ENCODE results near the gene S100A2. TPM values are rescaled to one million over a fixed set of nuclear protein-coding genes. Genes with fewer than 3 reads are reported as not detected.
"Not testable (repeated sequence)": the region's sequence is repeated elsewhere in the genome, so short reads cannot be mapped to it uniquely, and the experiment has no call there.

S100A2 gene
- total RNA-seq, 1 donor from 2014 or later, result 2.2 TPM

DNA sequence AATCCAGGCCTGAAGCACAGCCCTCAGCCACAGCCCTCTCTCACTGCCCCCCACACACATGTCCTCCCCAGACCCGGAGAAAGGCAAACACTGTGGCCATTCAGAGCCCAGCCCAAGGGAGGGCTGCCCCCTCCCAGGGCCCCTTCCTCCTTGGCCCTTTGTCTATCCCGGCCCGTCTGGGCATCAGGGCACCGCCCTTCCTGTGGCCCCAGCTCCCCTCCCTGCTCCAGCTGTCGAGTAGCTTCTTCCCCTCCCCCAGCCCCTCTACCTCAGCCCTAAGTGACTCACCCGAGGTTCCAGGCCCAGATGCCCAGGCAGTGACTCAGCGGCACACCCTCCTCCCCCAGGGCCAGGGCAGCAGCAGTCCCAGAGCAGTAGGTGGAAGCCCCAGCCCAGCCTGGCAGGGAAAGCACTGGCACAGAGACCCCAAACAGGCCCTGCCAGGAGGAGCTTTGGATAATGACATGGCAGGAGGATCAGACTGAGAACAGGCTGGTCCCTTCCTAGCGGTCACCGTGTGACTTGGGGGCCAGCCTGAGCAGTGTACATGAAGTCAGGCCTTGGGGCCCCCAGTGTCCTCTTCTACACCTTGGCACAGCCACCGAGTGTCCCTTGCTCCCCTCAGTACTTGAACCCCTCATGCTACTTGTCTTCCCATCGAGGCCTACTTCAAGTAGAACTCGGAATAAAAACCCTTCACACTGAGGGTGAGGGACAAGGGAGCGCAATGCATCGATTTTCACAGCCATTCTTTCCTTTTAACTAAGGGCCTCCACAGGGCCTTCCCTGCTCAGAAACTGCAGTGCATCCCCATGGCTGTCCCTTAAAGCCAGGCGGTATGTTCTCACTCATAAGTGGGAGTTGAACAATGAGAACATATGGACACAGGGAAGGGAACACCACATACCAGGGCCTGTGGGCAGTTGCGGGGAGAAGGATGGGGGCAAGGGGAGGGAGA lies 1.0 kb upstream of the S100A2 start:
- DNase-seq (ENCODE audit: low read depth in 2 of 2), result peak; percentile 70 to 98

- no peak for DNase-seq (ENCODE audit: low read depth in 2 of 2)
These were observed 1.7 kb downstream of the S100A2 start for GRCh38 chr1:153563991-153564390.

- no peak for DNase-seq (ENCODE audit: low read depth in 2 of 2)
These were observed 2.2 kb downstream of the S100A2 start for GRCh38 chr1:153563483-153563901.

DNA sequence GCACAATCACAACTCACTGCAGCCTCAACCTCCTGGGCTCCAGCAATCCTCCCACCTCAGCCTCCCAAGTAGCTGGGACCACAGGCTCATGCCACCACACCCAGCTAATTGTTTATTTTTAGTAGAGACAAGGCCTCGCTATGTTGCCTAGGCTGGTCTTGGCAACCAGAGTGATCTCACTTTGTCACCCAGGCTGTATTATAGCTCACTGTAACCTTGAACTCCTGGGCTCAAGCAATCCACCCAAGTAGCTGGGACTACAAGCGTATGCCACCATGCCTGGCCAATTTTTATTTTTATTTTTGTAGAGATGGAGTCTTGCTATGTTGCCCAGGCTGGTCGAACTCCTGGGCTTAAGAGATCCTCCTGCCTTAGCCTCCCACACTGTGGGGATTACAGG lies 3.6 kb downstream of the S100A2 start:
- not testable (repeated sequence) for DNase-seq (ENCODE audit: low read depth in 2 of 2)

DNA sequence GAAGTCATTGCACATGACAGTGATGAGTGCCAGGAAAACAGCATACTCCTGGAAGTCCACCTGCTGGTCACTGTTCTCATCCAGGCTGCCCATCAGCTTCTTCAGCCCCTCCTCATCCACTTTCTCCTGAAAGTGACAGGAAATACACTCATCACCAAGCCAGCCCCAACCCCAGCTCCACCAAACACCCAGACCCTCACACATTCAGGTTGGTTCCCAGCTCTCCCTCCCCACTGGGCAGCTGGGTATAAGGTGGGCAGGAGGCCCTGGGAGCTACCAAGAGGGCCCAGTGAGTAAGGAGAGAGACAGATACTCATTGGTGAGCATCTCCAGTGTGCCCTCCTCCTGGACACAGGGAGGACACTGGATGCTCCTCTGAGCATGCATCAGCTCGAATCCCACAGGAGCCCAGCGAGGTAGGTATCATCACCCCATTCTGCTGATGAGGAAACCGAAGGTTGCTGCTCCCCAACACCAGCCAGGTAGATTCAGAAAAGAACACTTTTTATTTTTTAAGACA lies 4.1 kb downstream of the S100A2 start:
- DNase-seq (ENCODE audit: low read depth in 2 of 2), result no peak

- DNase-seq (ENCODE audit: low read depth in 2 of 2), result no peak
These were observed 4.7 kb downstream of the S100A2 start for GRCh38 chr1:153560771-153561465.

DNA sequence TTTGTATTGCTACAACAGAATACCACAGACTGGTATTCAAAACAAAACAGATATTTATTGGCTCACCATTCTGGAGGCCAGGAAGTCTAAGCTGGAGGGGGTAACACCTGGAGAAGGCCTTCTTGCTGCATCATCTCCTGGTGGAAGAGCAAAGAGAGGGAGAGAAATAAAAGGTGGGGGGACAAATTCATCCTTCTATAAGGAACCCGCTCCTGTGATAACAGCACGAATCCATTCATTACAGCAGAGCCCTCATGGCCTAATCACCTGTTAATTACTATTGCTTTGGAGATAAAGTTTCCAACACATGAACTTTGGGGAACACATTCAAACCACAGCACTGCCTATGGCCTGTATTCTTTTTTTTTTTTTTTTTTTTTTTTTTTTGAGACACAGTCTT lies 5.4 kb downstream of the S100A2 start:
- DNase-seq (ENCODE audit: low read depth in 2 of 2), result no peak

DNA sequence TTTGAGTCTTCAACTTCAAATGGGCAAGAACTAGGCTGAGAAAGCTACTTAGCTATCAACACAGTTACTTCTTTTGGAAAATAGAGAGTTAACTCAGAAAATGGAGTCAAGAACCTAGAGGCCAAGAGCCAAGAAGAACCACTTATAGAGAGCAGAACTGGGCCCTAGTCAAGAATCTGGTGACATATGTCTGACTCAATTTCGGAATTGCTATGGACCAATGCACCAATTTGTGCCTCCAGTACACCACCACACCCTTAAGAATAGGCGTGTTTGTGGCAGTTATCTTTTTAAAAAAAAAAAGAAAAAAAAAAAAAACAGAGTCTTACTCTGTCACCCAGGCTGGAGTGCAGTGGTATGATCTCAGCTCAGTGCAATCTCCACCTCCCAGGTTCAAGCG lies 7.8 kb downstream of the S100A2 start:
- no peak for DNase-seq (ENCODE audit: low read depth in 2 of 2)

DNA sequence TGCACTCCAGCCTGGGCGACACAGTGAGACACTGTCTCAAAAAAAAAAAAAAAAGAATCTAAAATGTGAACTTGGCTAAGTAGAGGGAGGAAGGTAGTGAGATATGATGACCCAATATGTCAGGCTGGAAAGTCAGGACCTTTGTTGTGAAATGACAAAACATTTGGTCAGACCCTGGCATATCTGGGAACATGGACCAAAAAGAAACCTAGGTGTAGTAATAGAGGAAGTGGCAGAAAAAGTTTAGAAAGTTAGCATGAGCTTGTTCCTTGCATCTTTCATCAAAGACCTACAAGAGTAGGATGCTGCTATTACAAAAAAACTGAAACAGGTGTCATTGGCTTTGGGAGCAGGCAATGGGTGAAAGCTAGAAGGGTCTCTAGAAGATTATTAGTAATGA lies 9.3 kb downstream of the S100A2 start:
- no peak for DNase-seq (ENCODE audit: low read depth in 2 of 2)

GRCh38 chr1:153553830-153554541 lies 11.7 kb downstream of the S100A2 start:
- DNase-seq (ENCODE audit: low read depth in 2 of 2), result peak in 1 of 2 donors; percentile 38

- DNase-seq (ENCODE audit: low read depth in 2 of 2), result no peak
These were observed 12.5 kb downstream of the S100A2 start for GRCh38 chr1:153553096-153553495.

DNA sequence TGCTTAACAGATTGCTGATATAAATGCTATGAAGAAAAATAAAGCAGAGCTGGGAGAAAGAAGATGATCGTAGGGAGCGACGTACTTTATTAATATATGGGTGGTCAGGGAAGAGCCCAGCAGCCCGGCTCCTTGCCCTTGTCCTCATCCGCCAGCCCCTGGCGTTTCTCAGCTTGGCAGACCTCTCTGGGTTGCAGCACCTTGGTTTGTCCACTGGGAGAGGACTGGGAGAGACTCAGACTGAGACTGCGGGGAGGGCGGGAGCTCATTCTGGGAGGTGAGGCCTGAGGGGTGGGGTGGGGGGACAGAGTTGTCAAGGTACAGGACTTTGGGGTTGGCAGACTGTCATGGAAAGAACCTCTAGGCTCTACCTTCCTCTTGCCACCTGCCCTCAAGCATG lies 13.3 kb downstream of the S100A2 start:
- DNase-seq (ENCODE audit: low read depth in 2 of 2), result no peak

DNA sequence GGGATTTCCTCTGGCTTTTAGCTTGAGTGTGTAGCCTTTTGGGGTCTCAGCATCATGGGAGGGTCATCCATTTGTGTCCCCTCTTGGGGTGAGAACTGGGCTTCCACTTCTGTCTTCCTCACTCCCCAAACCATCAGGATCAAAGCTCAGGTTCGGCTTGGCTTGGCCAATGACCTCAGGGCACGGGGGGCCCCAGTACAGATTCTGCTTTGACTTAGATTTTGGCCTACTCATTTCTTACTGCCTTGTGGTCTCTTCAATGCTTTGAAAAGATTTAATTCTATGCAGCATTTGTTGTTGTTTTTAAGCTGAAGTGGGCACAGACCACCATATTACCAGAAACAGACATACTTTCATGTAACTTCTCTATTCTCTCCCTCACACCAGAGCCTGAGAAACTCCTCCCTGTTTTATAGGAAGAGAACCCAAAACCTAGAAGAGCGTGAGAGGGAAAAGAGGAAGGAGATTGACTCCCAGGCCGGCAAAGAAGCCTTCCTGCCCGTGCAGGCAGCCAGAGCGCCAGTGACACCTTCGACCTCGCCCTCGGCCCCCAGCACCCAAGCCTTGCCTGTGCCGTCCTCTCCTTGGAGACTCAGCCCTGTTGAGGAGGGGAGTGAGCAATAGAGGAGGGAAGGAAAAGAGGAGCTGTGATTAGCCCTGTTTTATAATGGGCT lies 14.7 kb downstream of the S100A2 start:
- no peak for DNase-seq (ENCODE audit: low read depth in 2 of 2)

GRCh38 chr1:153550398-153550758 lies 15.3 kb downstream of the S100A2 start:
- DNase-seq (ENCODE audit: low read depth in 2 of 2), result no peak

GRCh38 chr1:153549741-153550397 lies 15.8 kb downstream of the S100A2 start:
- DNase-seq (ENCODE audit: low read depth in 2 of 2), result no peak

DNA sequence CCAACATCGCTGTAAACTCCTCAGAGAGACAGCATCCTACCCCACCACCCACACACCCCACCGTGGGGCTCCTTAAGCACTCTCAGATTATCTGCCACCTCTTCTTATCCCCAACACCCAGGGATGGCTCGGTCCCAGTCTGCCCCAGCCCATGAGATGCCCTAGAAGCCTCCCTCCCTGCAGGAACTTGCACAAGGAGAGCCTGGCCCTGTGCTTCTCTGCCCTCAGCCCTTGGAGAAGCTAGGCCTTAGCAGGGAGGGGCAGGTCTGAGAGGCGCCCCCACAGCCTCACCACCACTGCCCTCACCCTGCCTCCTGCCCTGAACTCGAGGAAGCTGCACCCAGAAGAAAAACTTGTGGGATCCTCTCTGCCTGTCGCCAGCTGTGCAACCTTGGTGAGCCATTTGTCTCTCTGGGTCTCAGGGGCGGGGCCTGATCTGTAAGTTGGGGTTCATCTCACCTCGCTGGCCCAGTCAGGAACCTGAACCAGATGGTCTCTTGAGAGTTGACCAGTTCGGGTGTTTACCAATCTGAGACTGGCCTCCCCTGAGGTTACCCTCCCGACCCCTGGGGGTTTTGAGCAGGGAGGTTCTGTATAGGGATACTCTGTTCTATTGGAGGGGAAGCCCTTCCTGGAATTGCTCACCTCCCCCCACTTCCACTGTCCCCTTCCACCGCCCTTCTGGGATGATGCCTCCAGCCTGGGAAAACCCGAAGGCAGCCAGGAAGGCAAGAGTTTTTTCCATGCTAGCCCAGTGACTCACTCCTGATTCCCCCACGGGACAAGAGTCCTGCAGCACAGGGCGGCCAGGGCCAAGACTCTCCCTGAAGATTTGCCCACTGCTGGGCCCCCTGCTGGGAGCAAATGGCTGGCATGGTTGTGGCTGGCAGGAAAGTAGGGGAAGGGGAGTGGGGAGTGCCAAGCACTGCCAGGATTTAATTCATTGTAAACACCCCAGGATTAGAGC lies 16.6 kb downstream of the S100A2 start, which contains the start of gene S100A3:
Gene S100A3, minus strand, starts transcription at position 537 of the 967 bp plus-strand sequence. CDS start 773 bp downstream, outside the sequence.
- peak in 1 of 2 donors; percentile 88 for DNase-seq (ENCODE audit: low read depth in 2 of 2)

DNA sequence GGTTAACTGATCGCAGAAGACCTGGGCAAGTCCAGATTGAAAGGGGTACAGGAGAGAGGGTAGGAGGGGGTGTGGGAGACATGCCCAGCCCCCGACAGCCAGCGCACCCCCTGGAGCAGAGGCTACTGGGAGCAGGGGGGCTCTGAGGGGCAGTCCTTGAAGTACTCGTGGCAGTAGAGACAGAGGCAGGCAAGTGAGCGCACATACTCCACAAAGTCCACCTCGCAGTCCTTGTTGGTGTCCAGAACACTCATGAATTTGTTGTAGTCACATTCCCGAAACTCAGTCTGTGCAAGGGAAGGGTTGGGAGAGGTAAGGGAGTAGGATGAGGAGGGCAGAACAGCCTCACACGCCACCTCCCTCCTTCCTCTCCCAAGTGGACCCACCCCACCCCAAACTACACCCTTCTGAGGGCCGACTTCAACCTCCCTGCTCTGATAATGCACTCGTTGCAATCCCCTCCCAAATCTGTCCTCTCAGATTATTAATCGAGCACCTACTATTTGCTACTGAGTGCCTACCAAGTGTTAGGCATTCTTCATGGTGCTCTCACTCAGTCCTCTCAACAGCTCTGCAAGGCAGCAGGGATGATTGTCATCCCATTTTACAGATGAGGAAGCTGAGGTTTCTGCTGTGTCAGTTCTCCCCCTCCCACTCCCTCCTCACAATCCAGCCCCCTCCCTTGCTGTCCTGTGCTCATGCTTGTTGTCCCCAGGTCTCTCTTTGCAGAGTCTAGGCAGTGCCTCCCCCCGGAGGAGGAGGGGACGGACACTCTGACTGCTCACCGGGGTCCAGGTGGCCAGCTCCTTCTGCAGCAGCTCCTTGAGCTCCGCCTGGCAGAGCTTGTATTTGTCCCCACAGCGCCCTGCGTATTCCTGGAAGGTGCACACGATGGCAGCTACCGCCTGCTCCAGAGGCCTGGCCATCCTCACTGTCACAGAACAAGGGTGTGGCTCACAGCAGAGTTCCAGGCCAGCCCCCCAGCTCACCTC lies 17.8 kb downstream of the S100A2 start:
- DNase-seq (ENCODE audit: low read depth in 2 of 2), result no peak

Data from dermis microvascular lymphatic vessel endothelial cell (primary cell).